WERI-Rb-1 (cell line): Measurements from ENCODE around the gene TMEM62.

Experiments
- DNase-seq: peaks from one replicate; pipeline ENCODE4 v3.0.0-alpha.2; 2020
- H3K27ac ChIP-seq: fragments of 250-450 bp; sonication (Bioruptor Pico); 2 replicates; pipeline ENCODE4 v1.5.1; 2020; ENCODE audit warnings: mild to moderate bottlenecking, moderate library complexity
- H3K27me3 ChIP-seq: fragments of 250-450 bp; sonication (Bioruptor Pico); 2 replicates; pipeline ENCODE4 v1.5.1; 2021; ENCODE audit warnings: mild to moderate bottlenecking, low read depth, moderate library complexity; ENCODE audit not compliant: insufficient read depth, severe bottlenecking
- H3K36me3 ChIP-seq: fragments of 250-450 bp; sonication (Bioruptor Pico); 2 replicates; pipeline ENCODE4 v1.5.1; 2020; ENCODE audit warnings: mild to moderate bottlenecking, moderate library complexity
- H3K4me3 ChIP-seq: 2 replicates; pipeline ENCODE4 v1.5.1; 2011; ENCODE audit warnings: low read depth, mild to moderate bottlenecking, control low read depth, low read length
- H3K9me3 ChIP-seq: fragments of 250-450 bp; sonication (Bioruptor Pico); 2 replicates; pipeline ENCODE4 v1.5.1; 2021; ENCODE audit warnings: mild to moderate bottlenecking, moderate library complexity; ENCODE audit not compliant: severe bottlenecking
- TF ChIP-seq, protein P1 (sequence below): IDR thresholded peaks from 2 replicates; pipeline ENCODE4 v1.5.1; 2011; ENCODE audit warnings: low read depth, mild to moderate bottlenecking, control low read depth, inconsistent platforms, low read length

TMEM62 gene

DNA sequence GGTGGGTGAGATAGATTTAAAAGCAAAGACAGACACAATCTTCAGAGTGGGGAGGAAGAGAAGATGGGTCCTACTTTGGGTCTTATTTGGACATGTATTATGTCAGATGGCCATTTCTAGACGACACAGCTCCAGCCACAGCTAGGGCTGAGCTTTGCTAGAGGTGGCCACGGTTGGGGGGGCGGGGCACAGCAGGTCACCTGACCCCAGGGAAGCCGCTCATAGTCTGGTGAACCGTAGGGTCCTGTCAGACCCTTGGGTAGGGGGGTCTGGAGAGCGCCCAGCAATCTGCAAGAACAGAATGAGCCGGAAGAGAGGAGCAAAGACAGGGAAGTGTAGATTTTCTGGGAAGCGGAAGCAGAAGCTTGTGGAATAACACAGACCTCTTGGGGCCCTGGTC, 80.8 kb downstream of the TMEM62 start:
- no peaks in the 10 kb centered on the region for H3K9me3 ChIP-seq
- H3K27ac ChIP-seq, result no peak overlapping the region
- DNase-seq, result no peak
- no peaks in the 10 kb centered on the region for H3K36me3 ChIP-seq
- TF ChIP-seq, protein P1, sequence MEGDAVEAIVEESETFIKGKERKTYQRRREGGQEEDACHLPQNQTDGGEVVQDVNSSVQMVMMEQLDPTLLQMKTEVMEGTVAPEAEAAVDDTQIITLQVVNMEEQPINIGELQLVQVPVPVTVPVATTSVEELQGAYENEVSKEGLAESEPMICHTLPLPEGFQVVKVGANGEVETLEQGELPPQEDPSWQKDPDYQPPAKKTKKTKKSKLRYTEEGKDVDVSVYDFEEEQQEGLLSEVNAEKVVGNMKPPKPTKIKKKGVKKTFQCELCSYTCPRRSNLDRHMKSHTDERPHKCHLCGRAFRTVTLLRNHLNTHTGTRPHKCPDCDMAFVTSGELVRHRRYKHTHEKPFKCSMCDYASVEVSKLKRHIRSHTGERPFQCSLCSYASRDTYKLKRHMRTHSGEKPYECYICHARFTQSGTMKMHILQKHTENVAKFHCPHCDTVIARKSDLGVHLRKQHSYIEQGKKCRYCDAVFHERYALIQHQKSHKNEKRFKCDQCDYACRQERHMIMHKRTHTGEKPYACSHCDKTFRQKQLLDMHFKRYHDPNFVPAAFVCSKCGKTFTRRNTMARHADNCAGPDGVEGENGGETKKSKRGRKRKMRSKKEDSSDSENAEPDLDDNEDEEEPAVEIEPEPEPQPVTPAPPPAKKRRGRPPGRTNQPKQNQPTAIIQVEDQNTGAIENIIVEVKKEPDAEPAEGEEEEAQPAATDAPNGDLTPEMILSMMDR, result no peak
- no peaks in the 10 kb centered on the region for H3K27me3 ChIP-seq
- H3K4me3 ChIP-seq, result no peak overlapping the region

- no peak overlapping the region for H3K27ac ChIP-seq
- no peaks in the 10 kb centered on the region for H3K27me3 ChIP-seq
- no peak overlapping the region for H3K4me3 ChIP-seq
- H3K9me3 ChIP-seq, result no peaks in the 10 kb centered on the region
- DNase-seq, result no peak
- TF ChIP-seq, protein P1, result no peak
- H3K36me3 ChIP-seq, result no peaks in the 10 kb centered on the region
Observed at GRCh38 chr15:43214592-43215295, 81.4 kb downstream of the TMEM62 start.

DNA sequence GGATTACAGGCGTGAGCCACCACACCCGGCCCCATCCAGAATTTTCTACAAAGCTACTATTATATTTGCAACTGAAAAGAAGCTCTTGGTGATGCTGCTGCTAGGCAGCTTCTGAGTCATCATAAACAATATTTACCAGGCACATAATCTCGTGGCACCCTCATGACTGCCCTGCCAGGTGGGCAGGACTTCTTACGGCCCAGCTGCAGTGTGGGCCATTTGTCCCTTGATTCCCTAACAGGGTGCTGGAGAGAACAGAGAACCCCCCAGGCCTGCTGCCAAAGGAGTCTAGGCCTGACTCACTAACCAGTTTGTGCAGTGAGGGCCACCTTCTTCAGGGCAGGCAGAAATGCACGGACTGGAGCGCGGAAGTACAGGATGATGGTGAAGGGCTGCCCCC, 82.6 kb downstream of the TMEM62 start:
- TF ChIP-seq, protein P1, result no peak
- H3K4me3 ChIP-seq, result no peak overlapping the region
- no peak for DNase-seq

DNA sequence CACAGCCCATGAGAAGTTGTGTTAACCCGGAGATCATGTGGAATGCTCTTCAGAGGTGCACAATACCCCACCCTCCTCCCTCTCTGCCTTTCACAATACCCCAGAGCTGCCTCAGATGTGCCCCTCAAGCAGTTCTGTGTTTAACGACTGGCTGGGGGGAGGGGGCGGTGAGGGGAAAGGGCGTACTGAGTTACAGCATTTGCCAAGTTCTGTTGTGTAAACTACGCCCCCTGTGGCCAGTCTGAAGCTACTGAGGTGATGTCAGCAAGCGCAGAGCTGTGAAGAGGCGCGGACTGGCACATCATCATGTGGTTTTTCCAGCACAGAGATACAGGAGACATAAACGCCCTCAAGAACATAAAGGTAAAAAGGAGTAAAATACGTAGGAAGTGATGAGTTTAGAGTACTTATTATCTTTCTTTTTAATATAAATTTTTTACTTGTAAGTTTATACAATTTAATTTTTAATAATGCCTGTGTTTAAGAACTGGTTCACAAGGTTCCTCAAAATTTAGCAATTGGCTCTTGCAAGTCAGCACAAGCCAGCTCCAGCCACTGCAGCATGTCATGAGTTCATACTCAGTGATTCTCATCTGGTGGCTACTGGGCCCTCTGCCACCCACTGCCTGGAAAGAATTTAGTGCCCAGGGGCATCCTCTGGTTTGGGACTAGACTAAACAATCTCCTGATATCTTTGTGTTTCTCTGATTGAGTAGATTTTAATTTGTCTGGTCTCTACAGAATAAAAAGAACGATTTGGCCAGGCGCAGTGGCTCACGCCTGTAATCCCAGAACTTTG, 85.7 kb downstream of the TMEM62 start:
- Histone ChIP-seq H3K27me3 (no peaks in the 10 kb centered on the region), H3K4me3 (no peak overlapping the region), H3K36me3 (no peaks in the 10 kb centered on the region), H3K27ac (no peak overlapping the region), H3K9me3 (no peaks in the 10 kb centered on the region)
- peak; percentile 34 for DNase-seq
- TF ChIP-seq, protein P1, result peak; percentile 46; the same call in 1 of the 2 replicates

More for the DNA sequence above, 82.6 kb downstream of the TMEM62 start:
- no peaks in the 10 kb centered on the region for H3K9me3 ChIP-seq
- H3K36me3 ChIP-seq, result no peaks in the 10 kb centered on the region
- no peaks in the 10 kb centered on the region for H3K27me3 ChIP-seq
- no peak overlapping the region for H3K27ac ChIP-seq

DNA sequence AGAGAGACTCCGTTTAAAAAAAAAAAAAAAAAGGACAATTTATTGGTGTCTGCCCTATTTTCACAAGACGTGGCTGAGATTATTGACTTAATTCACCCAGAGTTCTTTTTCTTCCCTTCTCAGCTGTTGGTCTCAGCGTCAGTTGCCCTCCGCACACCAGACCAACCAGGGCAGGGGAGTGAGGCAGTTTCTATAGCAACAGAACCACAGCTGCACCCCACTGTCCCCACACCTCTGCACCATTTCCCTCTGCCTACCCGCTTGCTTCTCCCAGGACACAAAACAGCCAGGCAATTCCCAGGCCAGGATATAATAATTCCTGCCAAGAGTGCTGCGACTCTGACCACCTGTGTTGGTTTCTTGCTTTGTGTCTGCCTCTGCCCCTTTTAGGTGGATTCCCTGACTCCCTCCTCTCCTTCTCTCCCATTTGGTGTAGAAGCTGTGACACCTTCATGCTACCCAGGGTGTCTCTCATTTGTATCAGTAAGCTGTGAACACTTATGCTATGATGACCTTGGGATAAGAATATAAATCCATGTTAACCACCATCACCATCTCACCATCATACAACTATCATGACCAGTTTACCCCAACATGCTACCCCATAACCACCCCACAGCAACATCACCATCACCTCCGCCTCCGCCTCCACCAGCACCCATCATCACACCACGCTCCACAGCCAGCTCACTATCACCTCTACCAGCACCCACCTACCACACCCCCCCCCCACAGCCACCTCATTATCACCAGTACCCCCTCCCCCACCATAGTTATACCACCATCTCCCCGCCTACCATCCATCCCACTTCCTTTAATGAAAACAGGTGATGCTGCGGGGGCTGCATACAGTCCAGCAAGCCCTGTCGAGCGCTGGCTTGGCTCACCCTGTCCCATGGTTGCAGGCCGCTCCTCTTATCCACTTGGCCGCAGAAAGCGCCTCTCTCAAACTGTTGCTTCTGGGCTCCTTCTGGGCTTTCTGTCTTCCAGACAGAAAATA, 86.8 kb downstream of the TMEM62 start:
- Histone ChIP-seq H3K9me3 (no peaks in the 10 kb centered on the region), H3K36me3 (no peaks in the 10 kb centered on the region), H3K4me3 (no peak overlapping the region), H3K27me3 (no peaks in the 10 kb centered on the region), H3K27ac (no peak overlapping the region)
- DNase-seq, result no peak
- TF ChIP-seq, protein P1, result no peak
